ENCODE results near the gene ODF2L. TPM values are rescaled to one million over a fixed set of nuclear protein-coding genes. Genes with fewer than 3 reads are reported as not detected.

ODF2L gene
- total RNA-seq: 13.6 and 20.5 TPM in 2 replicates

GRCh38 chr1:86395751-86396497 is at the start of gene ODF2L:
ODF2L (minus strand) TSS chr1:86396323; CDS start chr1:86387027, 9,296 bp downstream.

GRCh38 chr1:86423873-86424272 is 27.8 kb upstream of the ODF2L start, which contains the start of gene CLCA2:
CLCA2 (plus strand) TSS chr1:86424171; CDS start chr1:86424248, 77 bp downstream.

Other genes with a start within 250 kb of the ODF2L start
- gene COL24A1, start 239.6 kb downstream of the ODF2L start, total RNA-seq: 0.63 and 1.2 TPM in 2 replicates
- 2.0 and 5.6 TPM in 2 replicates for gene CLCA2, start 27.8 kb upstream of the ODF2L start, total RNA-seq
- gene CLCA1, start 72.6 kb upstream of the ODF2L start, total RNA-seq: not detected in 2 replicates
- gene CLCA4, start 150.8 kb upstream of the ODF2L start, total RNA-seq: not detected in 2 replicates